Pancreas (tissue), 10 donors: ENCODE data around the gene APBB2. TPM values are rescaled to one million over a fixed set of nuclear protein-coding genes. Genes with fewer than 3 reads are reported as not detected.

ENCODE experiments used
- ATAC-seq, 4 donors: fragments of 200-7000 bp; cut with Tn5 transposase; one replicate each; pipeline versions ENCODE4 v1.8.0 to v1.9.1; 2020; ENCODE audit warnings: mild to moderate bottlenecking in 4 of 4, moderate library complexity in 4 of 4
- DNase-seq, 6 donors: peaks; one replicate each; pipeline ENCODE4 v3.0.0-alpha.2; 2020
- FAIRE-seq: peaks from 2 replicates; lab custom pipeline; 2012; peaks lifted over from hg19 to GRCh38; lab: Jason Lieb, UNC
- H3K27ac ChIP-seq, 4 donors: fragments of 200-600 bp; sonication (generic); 1 replicate in 3 of 4; 2 replicates in 1 of 4; pipeline versions ENCODE4 v1.5.0 to v1.8.0; 2020
- H3K27me3 ChIP-seq, 4 donors: fragments of 200-600 bp; one replicate each; pipeline ENCODE4 v1.8.0; 2021
- H3K36me3 ChIP-seq, 3 donors: fragments of 200-600 bp; sonication (generic) in 1 of 3; one replicate each; pipeline versions ENCODE4 v1.5.0 to v1.8.0; 2020 to 2021
- H3K4me1 ChIP-seq, 3 donors: fragments of 200-600 bp; one replicate each; pipeline ENCODE4 v1.8.0; 2021
- H3K4me3 ChIP-seq, 4 donors: fragments of 200-600 bp; sonication (generic) in 2 of 4; one replicate each; pipeline versions ENCODE4 v1.5.0 to v1.8.0; 2020 to 2021
- H3K9me3 ChIP-seq, 4 donors: fragments of 200-600 bp; one replicate each; pipeline ENCODE4 v1.8.0; 2021
- WGBS, 2 donors: extraction: QIAGEN DNeasy Blood & Tissue Kit; methylation state at CpG; one replicate each; pipeline ENCODE4 v1.1.7; 2013; 5-methylcytosine and 5-hydroxymethylcytosine counted together
- intact Hi-C, 3 donors: fragments of 100-400 bp; cut with DNase I; formaldehyde crosslinking; loops; one replicate each; pipeline versions ENCODE4 v1.11.1 to v1.14.2; 2022
- polyA plus RNA-seq, 2 donors: library from polyadenylated mRNA; stranded (reverse); fragments of 200-250 nt; gene quantifications; one replicate each; pipeline ENCODE4 v1.2.3, GENCODE V29; 2013
- total RNA-seq, 6 donors: library from RNA; stranded (reverse); fragmentation: NEBNext Ultra II Directional in 4 of 6; extraction: Animal tissue kit (Norgen Biotek cat#: 25700) in 4 of 6; gene quantifications; one replicate each; pipeline versions ENCODE4 v1.2.1 to v1.2.4, GENCODE V29; 2021 to 2023
- TF ChIP-seq, protein P1 (sequence below), 4 donors: fragments of 200-600 bp; sonication (generic) in 3 of 4; IDR thresholded peaks; one replicate each; pipeline versions ENCODE4 v1.5.0 to v1.8.0; 2021; ENCODE audit warnings: antibody characterized with exemption in 4 of 4
- donor health status: healthy with polysubstance abuse.
- donor health status: DM: no; HTN: no; CAD: no; lungs with moderate emphysema.
- donor health status: DM: no; HTN: no; CAD: no.
- donor health status: control.
- donor health status: control.
- donor health status: Bipolar disorder and iron deficiency.
- donor health status: DM: yes; HTN: yes; CAD: no.
- donor health status: DM: no; HTN: no; CAD: no.
- donor health status: DM: no; HTN: no; CAD: no.
- donor health status: DM: yes; HTN: yes; CAD: no.

The APBB2 gene
- total and polyA plus RNA-seq, 8 donors = 9.1 to 21.6 (median 11.5) TPM

DNA sequence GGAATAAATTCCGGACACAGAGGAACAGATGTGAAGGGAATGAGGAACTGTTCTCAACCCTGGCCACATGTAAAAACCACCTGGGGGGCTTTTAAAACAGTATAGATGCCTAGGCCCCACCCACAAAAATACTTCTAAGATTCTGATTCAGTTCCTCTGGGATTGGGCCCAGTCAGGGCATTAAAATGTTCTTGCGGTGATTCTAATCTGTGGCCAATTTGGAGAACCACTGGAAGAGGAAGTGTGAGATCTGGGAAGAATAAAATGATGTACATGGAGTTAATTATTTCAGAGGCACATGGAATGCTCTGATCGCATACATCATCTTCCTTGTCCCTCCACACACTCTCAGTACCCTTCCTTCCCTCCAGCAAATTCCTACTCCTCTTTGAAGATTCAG, 192.2 kb downstream of the APBB2 start:
- TF ChIP-seq, protein P1, sequence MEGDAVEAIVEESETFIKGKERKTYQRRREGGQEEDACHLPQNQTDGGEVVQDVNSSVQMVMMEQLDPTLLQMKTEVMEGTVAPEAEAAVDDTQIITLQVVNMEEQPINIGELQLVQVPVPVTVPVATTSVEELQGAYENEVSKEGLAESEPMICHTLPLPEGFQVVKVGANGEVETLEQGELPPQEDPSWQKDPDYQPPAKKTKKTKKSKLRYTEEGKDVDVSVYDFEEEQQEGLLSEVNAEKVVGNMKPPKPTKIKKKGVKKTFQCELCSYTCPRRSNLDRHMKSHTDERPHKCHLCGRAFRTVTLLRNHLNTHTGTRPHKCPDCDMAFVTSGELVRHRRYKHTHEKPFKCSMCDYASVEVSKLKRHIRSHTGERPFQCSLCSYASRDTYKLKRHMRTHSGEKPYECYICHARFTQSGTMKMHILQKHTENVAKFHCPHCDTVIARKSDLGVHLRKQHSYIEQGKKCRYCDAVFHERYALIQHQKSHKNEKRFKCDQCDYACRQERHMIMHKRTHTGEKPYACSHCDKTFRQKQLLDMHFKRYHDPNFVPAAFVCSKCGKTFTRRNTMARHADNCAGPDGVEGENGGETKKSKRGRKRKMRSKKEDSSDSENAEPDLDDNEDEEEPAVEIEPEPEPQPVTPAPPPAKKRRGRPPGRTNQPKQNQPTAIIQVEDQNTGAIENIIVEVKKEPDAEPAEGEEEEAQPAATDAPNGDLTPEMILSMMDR (IDR thresholded peaks at IDR 0.05) = no peak
- DNase-seq (no peak), FAIRE-seq (no peak), ATAC-seq (no peak)
- Histone ChIP-seq H3K4me3 (no peak overlapping the region), H3K4me1 (no peaks in the 10 kb centered on the region), H3K9me3 (peaks cover 0 to 5% (median 2%) of the 10 kb centered on the region in 4 donors), H3K36me3 (no peaks in the 10 kb centered on the region), H3K27me3 (no peaks in the 10 kb centered on the region), H3K27ac (no peak overlapping the region)
- intact Hi-C loops = no loop called here
- WGBS, 2 donors = 96 to 97% methylated on average over 3 of the region's 3 CpGs

DNA sequence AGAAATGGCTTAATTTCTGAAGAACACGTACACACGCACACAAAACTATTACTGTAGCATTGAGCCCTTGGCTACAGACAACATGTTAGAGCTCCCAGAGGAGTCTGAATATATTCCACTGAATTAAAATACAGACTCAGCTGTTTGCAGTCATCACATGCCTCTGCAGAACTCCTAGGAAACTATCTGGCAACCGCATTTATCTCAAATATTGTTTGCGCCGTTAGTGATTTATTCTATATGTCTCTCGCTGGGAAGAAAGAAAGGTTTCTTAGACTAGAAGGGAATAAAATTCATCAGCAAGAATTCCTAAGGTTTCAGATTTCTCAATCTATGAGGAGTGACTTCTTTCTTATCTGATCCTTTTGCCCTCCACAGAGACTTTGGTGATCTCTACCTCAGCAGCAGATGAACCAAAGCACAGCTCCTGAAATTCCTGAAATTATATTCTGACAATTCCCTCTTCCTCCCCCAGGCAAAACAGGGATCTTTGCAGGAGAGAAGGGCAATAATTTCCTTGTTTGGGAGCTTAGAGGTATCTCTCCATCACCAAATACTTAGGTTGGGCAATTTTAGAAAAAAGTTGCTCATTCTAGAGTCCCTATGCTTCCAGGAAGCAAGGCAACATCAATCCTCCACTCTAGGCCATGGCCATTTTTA, 199.2 kb downstream of the APBB2 start:
- Histone ChIP-seq H3K4me1 (peaks cover 0 to 4% (median 0%) of the 10 kb centered on the region in 3 donors), H3K4me3 (no peak overlapping the region), H3K9me3 (no peaks in the 10 kb centered on the region), H3K36me3 (no peaks in the 10 kb centered on the region), H3K27ac (no peak overlapping the region), H3K27me3 (no peaks in the 10 kb centered on the region)
- ATAC-seq (no peak), FAIRE-seq (no peak), DNase-seq (no peak)
- WGBS, 2 donors = 69 to 78% methylated on average over 6 of the region's 6 CpGs
- intact Hi-C loops = no loop called here
- TF ChIP-seq, protein P1 (IDR thresholded peaks at IDR 0.05) = no peak

DNA sequence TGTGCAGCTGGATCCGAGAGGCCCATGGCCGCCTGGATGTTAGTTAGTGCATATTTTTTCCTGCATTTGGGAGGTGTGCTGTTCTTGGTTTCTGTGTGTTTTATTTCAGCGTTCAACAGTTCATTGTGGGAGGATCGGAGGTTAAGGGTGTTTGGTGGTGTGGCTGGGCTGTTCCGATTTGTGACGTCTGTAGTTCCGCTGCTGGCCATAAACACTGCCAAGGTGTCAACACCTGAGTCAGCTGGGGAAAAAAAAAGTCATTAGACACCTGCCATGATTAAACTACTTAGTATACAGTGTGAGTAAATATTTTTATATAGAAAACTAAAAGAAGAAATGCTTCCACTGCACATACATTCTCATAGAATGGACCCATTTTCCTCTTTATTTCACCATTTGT, 200.2 kb downstream of the APBB2 start:
- TF ChIP-seq, protein P1 (IDR thresholded peaks at IDR 0.05) = no peak
- Histone ChIP-seq H3K9me3 (no peaks in the 10 kb centered on the region), H3K4me3 (no peak overlapping the region), H3K27me3 (no peaks in the 10 kb centered on the region), H3K36me3 (no peaks in the 10 kb centered on the region), H3K4me1 (peaks cover 0 to 4% (median 0%) of the 10 kb centered on the region in 3 donors), H3K27ac (peak overlapping the region in 1 of 4 donors; percentile 23)
- FAIRE-seq (no peak), DNase-seq (peak in 3 of 6 donors; percentile 24 to 52 (median 39)), ATAC-seq (peak; percentile 75 to 95 (median 88))
- 55 to 70% methylated on average over 7 of the region's 7 CpGs for WGBS, 2 donors
- intact Hi-C loops = no loop called here

DNA sequence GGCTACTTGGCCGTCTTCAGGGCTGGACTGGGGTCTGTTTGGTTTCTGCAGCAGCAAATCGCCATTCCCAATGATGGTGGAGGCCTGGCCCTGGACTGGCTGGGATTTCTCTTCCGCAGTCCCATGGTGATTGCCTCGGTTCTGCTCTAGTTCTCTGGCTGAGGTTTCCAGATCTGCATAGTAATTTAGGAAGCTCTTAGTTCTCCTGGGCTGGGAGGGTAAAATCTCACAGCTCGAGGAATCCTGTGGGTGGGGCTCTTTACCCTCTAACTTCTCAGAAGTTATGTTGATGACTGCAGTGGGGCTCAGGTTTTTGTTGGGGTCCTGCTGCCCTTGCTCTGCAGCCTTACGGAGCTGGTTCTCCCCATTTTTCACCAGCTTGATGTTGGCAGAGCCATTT, 200.6 kb downstream of the APBB2 start:
- intact Hi-C loops = no loop called here
- Histone ChIP-seq H3K27ac (peak overlapping the region in 1 of 4 donors; percentile 23), H3K27me3 (no peaks in the 10 kb centered on the region), H3K4me1 (peaks cover 0 to 4% (median 0%) of the 10 kb centered on the region in 3 donors), H3K36me3 (no peaks in the 10 kb centered on the region), H3K9me3 (no peaks in the 10 kb centered on the region), H3K4me3 (no peak overlapping the region)
- 79 to 81% methylated on average over 6 of the region's 6 CpGs for WGBS, 2 donors
- DNase-seq = no peak
- TF ChIP-seq, protein P1 (IDR thresholded peaks at IDR 0.05) = no peak
- ATAC-seq = peak in 3 of 4 donors; percentile 9 to 32 (median 16)
- FAIRE-seq = no peak

DNA sequence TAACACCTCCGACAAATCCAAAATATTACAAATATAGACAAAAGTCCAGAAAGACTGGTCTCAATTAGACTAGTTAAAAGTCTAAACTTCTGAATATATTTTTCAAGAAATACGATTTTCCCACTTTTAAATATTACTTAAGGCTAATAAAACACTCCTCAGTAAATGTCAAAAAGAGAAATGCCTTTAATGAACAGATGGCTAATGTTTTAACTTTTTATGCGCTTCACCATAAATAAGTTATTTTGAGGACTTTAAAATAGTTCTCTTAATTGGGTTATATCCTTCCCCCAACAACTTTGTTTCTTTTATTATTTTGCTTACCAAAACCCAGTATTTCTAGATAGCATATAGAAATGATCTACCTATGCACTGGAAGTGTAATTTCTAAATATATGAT, 201.4 kb downstream of the APBB2 start:
- TF ChIP-seq, protein P1 (IDR thresholded peaks at IDR 0.05) = no peak
- H3K36me3 ChIP-seq = no peaks in the 10 kb centered on the region
- H3K27ac ChIP-seq = no peak overlapping the region
- WGBS, 2 donors = 66 to 69% methylated on average over 3 of the region's 3 CpGs
- H3K9me3 ChIP-seq = no peaks in the 10 kb centered on the region
- H3K27me3 ChIP-seq = no peaks in the 10 kb centered on the region
- ATAC-seq (no peak), DNase-seq (no peak), FAIRE-seq (no peak)
- H3K4me1 ChIP-seq = peaks cover 0 to 4% (median 0%) of the 10 kb centered on the region in 3 donors
- intact Hi-C loops = no loop called here
- no peak overlapping the region for H3K4me3 ChIP-seq
